H9 (cell line): ENCODE measurements around the gene GNAS-AS1. TPM values are rescaled to one million over a fixed set of nuclear protein-coding genes. Genes with fewer than 3 reads are reported as not detected.

Source experiments
- DNase-seq: peaks from one replicate; pipeline ENCODE4 v3.0.0-alpha.2; 2017
- H2AFZ ChIP-seq: one replicate; pipeline ENCODE4 v1.6.1; 2013; ENCODE audit warnings: mild to moderate bottlenecking, low read length, control low read depth, moderate library complexity
- H2AK5ac ChIP-seq: 2 replicates; pipeline ENCODE4 v1.6.1; 2013; ENCODE audit warnings: low read length, control low read depth, mixed read lengths; ENCODE audit not compliant: insufficient read length
- H2BK120ac ChIP-seq: one replicate; pipeline ENCODE4 v1.6.1; 2013; ENCODE audit warnings: low read depth, mild to moderate bottlenecking, low read length, control low read depth, inconsistent platforms; ENCODE audit not compliant: poor library complexity, severe bottlenecking
- H2BK12ac ChIP-seq: 2 replicates; pipeline ENCODE4 v1.6.1; 2013; ENCODE audit warnings: low read length, control low read depth, mixed read lengths, low read depth; ENCODE audit not compliant: insufficient read length
- H2BK15ac ChIP-seq: 2 replicates; pipeline ENCODE4 v1.6.1; 2013; ENCODE audit warnings: low read depth, low read length, control low read depth
- H2BK20ac ChIP-seq: one replicate; pipeline ENCODE4 v1.6.1; 2013; ENCODE audit warnings: low read depth, mild to moderate bottlenecking, low read length, control low read depth, inconsistent platforms; ENCODE audit not compliant: poor library complexity, severe bottlenecking
- H2BK5ac ChIP-seq: 2 replicates; pipeline ENCODE4 v1.6.1; 2013; ENCODE audit warnings: low read length, control low read depth, mixed read lengths; ENCODE audit not compliant: insufficient read length
- H3K14ac ChIP-seq: 2 replicates; pipeline ENCODE4 v1.6.1; 2013; ENCODE audit warnings: low read length, control low read depth; ENCODE audit not compliant: insufficient read depth
- H3K18ac ChIP-seq: 2 replicates; pipeline ENCODE4 v1.6.1; 2013; ENCODE audit warnings: low read depth, mild to moderate bottlenecking, mixed read lengths, low read length, control low read depth; ENCODE audit not compliant: insufficient read length
- H3K23ac ChIP-seq: 2 replicates; pipeline ENCODE4 v1.6.1; 2013; ENCODE audit warnings: low read length, control low read depth, mixed read lengths, low read depth; ENCODE audit not compliant: insufficient read length
- H3K23me2 ChIP-seq: 2 replicates; pipeline ENCODE4 v1.6.1; 2013; ENCODE audit warnings: low read depth, mild to moderate bottlenecking, mixed read lengths, low read length, control low read depth; ENCODE audit not compliant: insufficient read length, poor library complexity, severe bottlenecking
- H3K27ac ChIP-seq: 2 replicates; pipeline ENCODE4 v1.5.1; 2013; ENCODE audit warnings: low read length, control low read depth, mixed read lengths, low read depth; ENCODE audit not compliant: insufficient read length
- H3K27me3 ChIP-seq: 2 replicates; pipeline ENCODE4 v1.6.1; 2013; ENCODE audit warnings: low read length, control low read depth, inconsistent platforms; ENCODE audit not compliant: insufficient read depth
- H3K4ac ChIP-seq: 2 replicates; pipeline ENCODE4 v1.6.1; 2013; ENCODE audit warnings: low read depth, mild to moderate bottlenecking, control low read depth, inconsistent platforms, low read length, moderate library complexity
- H3K4me1 ChIP-seq: 2 replicates; pipeline ENCODE4 v1.6.1; 2013; ENCODE audit warnings: low read length, control low read depth, inconsistent platforms; ENCODE audit not compliant: insufficient read depth
- H3K4me2 ChIP-seq: 2 replicates; pipeline ENCODE4 v1.6.1; 2013; ENCODE audit warnings: low read length, control low read depth, mixed read lengths; ENCODE audit not compliant: insufficient read length, insufficient read depth
- H3K56ac ChIP-seq: 2 replicates; pipeline ENCODE4 v1.6.1; 2013; ENCODE audit warnings: low read depth, mild to moderate bottlenecking, mixed read lengths, low read length, control low read depth; ENCODE audit not compliant: insufficient read length
- H3K79me1 ChIP-seq: 2 replicates; pipeline ENCODE4 v1.6.1; 2013; ENCODE audit warnings: low read depth, mild to moderate bottlenecking, moderate library complexity, low read length, control low read depth, inconsistent platforms; ENCODE audit not compliant: insufficient read depth, poor library complexity, severe bottlenecking
- H3K79me2 ChIP-seq: 2 replicates; pipeline ENCODE4 v1.6.1; 2013; ENCODE audit warnings: low read length, control low read depth, inconsistent platforms; ENCODE audit not compliant: insufficient read depth
- H3K9ac ChIP-seq: 2 replicates; pipeline ENCODE4 v1.6.1; 2013; ENCODE audit warnings: low read length, control low read depth, mixed read lengths; ENCODE audit not compliant: insufficient read length; ENCODE audit errors: extremely low read depth
- H3K9me3 ChIP-seq: one replicate; pipeline ENCODE4 v1.6.1; 2013; ENCODE audit warnings: low read depth, low read length, inconsistent platforms; ENCODE audit not compliant: control insufficient read depth
- H3T11ph ChIP-seq: one replicate; pipeline ENCODE4 v1.6.1; 2013; ENCODE audit warnings: mild to moderate bottlenecking, low read length, control low read depth, inconsistent platforms
- H4K20me1 ChIP-seq: one replicate; pipeline ENCODE4 v1.6.1; 2013; ENCODE audit not compliant: control insufficient read depth, insufficient read length, insufficient read depth
- H4K5ac ChIP-seq: 2 replicates; pipeline ENCODE4 v1.6.1; 2013; ENCODE audit warnings: low read depth, mild to moderate bottlenecking, mixed read lengths, low read length, control low read depth; ENCODE audit not compliant: insufficient read length
- H4K8ac ChIP-seq: replicated peaks from 2 replicates; pipeline ENCODE4 v1.6.1; 2013; ENCODE audit warnings: low read length, control low read depth, mixed read lengths, low read depth; ENCODE audit not compliant: insufficient read length
- H4K91ac ChIP-seq: 2 replicates; pipeline ENCODE4 v1.6.1; 2013; ENCODE audit warnings: low read depth, mild to moderate bottlenecking, moderate library complexity, mixed read lengths, low read length, control low read depth; ENCODE audit not compliant: insufficient read length
- H3K27ac Mint-ChIP-seq, 3 experiments: 2 replicates in 2 of 3; 3 replicates in 1 of 3; pipeline ENCODE4 v1.8.0; 2020 to 2021; ENCODE audit warnings: mixed read lengths in 3 of 3, mild to moderate bottlenecking in 1 of 3, moderate library complexity in 1 of 3
- H3K27me3 Mint-ChIP-seq: 2 replicates; pipeline ENCODE4 v1.8.0; 2021; ENCODE audit warnings: low read depth, mild to moderate bottlenecking, moderate library complexity, mixed read lengths
- H3K36me3 Mint-ChIP-seq, 3 experiments: 2 replicates in 2 of 3; 3 replicates in 1 of 3; pipeline ENCODE4 v1.8.0; 2020 to 2021; ENCODE audit warnings: low read depth in 3 of 3, mixed read lengths in 3 of 3; ENCODE audit not compliant: insufficient read depth in 1 of 3
- H3K4me1 Mint-ChIP-seq, 2 experiments: 2 replicates each; pipeline ENCODE4 v1.8.0; 2020; ENCODE audit warnings: mixed read lengths in 2 of 2
- H3K4me3 Mint-ChIP-seq, 2 experiments: 2 replicates in 1 of 2; 3 replicates in 1 of 2; pipeline ENCODE4 v1.8.0; 2020 to 2021; ENCODE audit warnings: mild to moderate bottlenecking in 2 of 2, mixed read lengths in 2 of 2, moderate library complexity in 1 of 2
- H3K9me3 Mint-ChIP-seq, 2 experiments: 2 replicates in 1 of 2; 3 replicates in 1 of 2; pipeline ENCODE4 v1.8.0; 2020; ENCODE audit warnings: mild to moderate bottlenecking in 2 of 2, mixed read lengths in 2 of 2, moderate library complexity in 1 of 2
- WGBS: extraction: QIAGEN DNeasy Blood & Tissue Kit; methylation state at CpG from one replicate; pipeline ENCODE4 v1.1.7; 2013; ENCODE audit warnings: missing lambda C conversion rate, low lambda C conversion rate, mixed read lengths; ENCODE audit not compliant: insufficient read length; ENCODE audit errors: extremely low coverage; 5-methylcytosine and 5-hydroxymethylcytosine counted together
- total RNA-seq: library from RNA; stranded (reverse); gene quantifications from 2 replicates; pipeline ENCODE4 v1.2.1, GENCODE V29; 2021
- TF ChIP-seq, protein P1 (sequence below): fragments of 200-600 bp; sonication (generic); conservative IDR thresholded peaks from 3 replicates; pipeline ENCODE4 v1.8.0; 2021; ENCODE audit warnings: antibody characterized with exemption, mild to moderate bottlenecking

GNAS-AS1 gene
- total RNA-seq, 1 experiment from 2014 or later: 11.3 TPM

DNA sequence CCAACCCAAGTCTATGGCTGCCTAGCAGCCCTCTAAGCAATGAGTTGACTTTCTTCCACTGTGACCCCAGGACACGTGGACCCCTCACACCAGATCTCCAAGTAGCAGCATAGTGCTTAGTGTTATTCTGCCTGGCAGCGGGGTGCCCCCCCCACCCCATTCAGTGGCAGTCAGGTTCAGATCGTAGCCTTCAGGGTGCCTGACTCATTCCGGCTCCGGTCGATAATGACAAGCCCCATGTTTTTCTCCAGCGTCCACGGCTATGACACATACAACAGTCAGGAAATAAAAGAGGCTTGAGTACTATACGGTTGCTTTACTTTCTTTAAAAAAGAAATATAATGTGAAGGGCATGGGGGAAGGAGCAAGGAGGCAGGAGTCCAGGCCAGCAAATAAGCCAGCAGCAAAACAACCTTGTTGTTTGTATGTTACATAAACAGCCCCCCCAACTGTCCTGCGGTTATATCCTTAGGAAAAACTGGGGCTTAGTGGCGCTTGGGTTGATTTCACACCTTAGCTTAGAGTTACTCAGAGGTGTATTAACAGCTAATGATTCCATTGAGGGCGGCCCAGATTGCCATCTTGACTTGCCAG, 24.9 kb upstream of the GNAS-AS1 start:
- H3K23ac ChIP-seq: no peak overlapping the region
- H3K4me1 Mint-ChIP-seq: peaks cover 55 to 71% of the 10 kb centered on the region in 2 experiments
- H3K14ac ChIP-seq: no peak overlapping the region
- no peaks in the 10 kb centered on the region for H3K9me3 ChIP-seq
- TF ChIP-seq, protein P1, sequence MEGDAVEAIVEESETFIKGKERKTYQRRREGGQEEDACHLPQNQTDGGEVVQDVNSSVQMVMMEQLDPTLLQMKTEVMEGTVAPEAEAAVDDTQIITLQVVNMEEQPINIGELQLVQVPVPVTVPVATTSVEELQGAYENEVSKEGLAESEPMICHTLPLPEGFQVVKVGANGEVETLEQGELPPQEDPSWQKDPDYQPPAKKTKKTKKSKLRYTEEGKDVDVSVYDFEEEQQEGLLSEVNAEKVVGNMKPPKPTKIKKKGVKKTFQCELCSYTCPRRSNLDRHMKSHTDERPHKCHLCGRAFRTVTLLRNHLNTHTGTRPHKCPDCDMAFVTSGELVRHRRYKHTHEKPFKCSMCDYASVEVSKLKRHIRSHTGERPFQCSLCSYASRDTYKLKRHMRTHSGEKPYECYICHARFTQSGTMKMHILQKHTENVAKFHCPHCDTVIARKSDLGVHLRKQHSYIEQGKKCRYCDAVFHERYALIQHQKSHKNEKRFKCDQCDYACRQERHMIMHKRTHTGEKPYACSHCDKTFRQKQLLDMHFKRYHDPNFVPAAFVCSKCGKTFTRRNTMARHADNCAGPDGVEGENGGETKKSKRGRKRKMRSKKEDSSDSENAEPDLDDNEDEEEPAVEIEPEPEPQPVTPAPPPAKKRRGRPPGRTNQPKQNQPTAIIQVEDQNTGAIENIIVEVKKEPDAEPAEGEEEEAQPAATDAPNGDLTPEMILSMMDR: no peak
- no peak overlapping the region for H3K27ac ChIP-seq
- no peak overlapping the region for H2BK20ac ChIP-seq
- H4K5ac ChIP-seq: no peak overlapping the region
- H3K9me3 Mint-ChIP-seq: peaks cover 2 to 3% of the 10 kb centered on the region in 2 experiments; a peak in 3 of 5 replicates
- no peak overlapping the region for H2BK5ac ChIP-seq
- no peaks in the 10 kb centered on the region; the same call in none of the 2 replicates for H3K27me3 Mint-ChIP-seq
- H3K18ac ChIP-seq: no peak overlapping the region
- no peak overlapping the region for H2AFZ ChIP-seq
- no peaks in the 10 kb centered on the region for H3K79me1 ChIP-seq
- no peak overlapping the region for H2AK5ac ChIP-seq
- no peak overlapping the region for H3K4ac ChIP-seq
- no peak overlapping the region for H3K56ac ChIP-seq
- DNase-seq: no peak
- H3K27ac Mint-ChIP-seq: no peak overlapping the region
- no peak overlapping the region; a peak in 1 of 5 replicates for H3K4me3 Mint-ChIP-seq
- H4K20me1 ChIP-seq: no peaks in the 10 kb centered on the region
- no peaks in the 10 kb centered on the region for H3K27me3 ChIP-seq
- peaks cover 4 to 7% (median 5%) of the 10 kb centered on the region in 3 experiments; a peak in 5 of 7 replicates for H3K36me3 Mint-ChIP-seq
- H3K4me1 ChIP-seq: peaks cover 2% of the 10 kb centered on the region; the same call in 1 of the 2 replicates
- no peak overlapping the region for H3T11ph ChIP-seq
- no peak overlapping the region for H2BK120ac ChIP-seq
- no peaks in the 10 kb centered on the region for H3K23me2 ChIP-seq
- no peak overlapping the region for H4K91ac ChIP-seq
- no CpG with 5 or more reads among the region's 12 CpGs for WGBS
- no peak overlapping the region for H2BK12ac ChIP-seq
- no peak overlapping the region for H2BK15ac ChIP-seq
- H4K8ac ChIP-seq: no peak overlapping the region
- H3K79me2 ChIP-seq: no peaks in the 10 kb centered on the region
- H3K9ac ChIP-seq: no peak overlapping the region
- H3K4me2 ChIP-seq: no peak overlapping the region
